Suprapubic skin (tissue), 3 donors: ENCODE data around the gene EIF5.

Source experiments
- EP300 ChIP-seq: sonication (generic); formaldehyde crosslinking; IDR thresholded peaks from one replicate; pipeline ENCODE4 v1.6.1; 2017; ENCODE audit warnings: antibody characterized with exemption
- POLR2A ChIP-seq, 2 donors: fragments of 450-650 bp; IDR thresholded peaks; one replicate each; pipeline ENCODE4 v1.6.1; 2017; ENCODE audit warnings: antibody characterized with exemption in 2 of 2, mild to moderate bottlenecking in 2 of 2, moderate library complexity in 2 of 2
- TF ChIP-seq, protein P1 (sequence below), 2 donors: fragments of 200-600 bp in 1 of 2; fragments of 450-650 bp in 1 of 2; sonication (generic) in 1 of 2; IDR thresholded peaks; one replicate each; pipeline ENCODE4 v1.5.1; 2016 to 2019; ENCODE audit warnings: antibody characterized with exemption in 2 of 2, mild to moderate bottlenecking in 1 of 2, moderate library complexity in 1 of 2

DNA sequence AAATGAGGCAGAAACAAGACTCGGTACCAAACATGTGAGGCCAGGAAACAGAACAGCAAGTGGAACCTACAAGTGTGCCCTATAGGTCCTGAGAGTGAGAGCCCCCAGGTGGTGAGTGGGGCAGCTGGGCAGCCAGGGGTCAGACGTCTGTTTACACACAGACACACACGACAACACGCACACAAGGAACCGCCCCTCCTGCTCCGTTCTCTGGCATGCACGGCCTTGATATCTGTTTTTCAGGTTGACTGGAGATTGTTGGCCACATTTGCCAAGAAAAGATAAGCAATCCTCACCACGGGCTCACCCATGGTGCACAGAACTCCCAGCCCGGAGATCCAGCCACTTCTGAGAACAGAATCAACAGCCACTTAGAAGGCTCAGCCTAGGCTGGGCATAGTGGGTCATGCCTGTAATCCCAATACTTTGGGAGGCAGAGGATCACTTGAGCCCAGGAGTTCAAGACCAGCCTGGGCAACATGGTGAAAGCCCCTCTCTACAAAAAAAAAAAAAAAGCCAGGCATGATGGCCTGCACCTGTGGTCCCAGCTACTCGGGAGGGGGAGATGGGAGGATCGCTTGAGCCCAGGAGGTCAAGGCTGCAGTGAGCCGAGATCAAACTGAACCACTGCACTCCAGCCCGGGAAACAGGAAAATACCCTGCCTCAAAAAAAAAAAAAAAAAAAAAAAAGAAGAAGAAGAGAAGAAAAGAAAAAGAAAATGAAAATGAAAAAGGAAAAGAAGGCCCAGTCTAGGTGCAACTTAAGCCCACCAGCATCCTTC, 19.4 kb upstream of the EIF5 start:
- TF ChIP-seq, protein P1, sequence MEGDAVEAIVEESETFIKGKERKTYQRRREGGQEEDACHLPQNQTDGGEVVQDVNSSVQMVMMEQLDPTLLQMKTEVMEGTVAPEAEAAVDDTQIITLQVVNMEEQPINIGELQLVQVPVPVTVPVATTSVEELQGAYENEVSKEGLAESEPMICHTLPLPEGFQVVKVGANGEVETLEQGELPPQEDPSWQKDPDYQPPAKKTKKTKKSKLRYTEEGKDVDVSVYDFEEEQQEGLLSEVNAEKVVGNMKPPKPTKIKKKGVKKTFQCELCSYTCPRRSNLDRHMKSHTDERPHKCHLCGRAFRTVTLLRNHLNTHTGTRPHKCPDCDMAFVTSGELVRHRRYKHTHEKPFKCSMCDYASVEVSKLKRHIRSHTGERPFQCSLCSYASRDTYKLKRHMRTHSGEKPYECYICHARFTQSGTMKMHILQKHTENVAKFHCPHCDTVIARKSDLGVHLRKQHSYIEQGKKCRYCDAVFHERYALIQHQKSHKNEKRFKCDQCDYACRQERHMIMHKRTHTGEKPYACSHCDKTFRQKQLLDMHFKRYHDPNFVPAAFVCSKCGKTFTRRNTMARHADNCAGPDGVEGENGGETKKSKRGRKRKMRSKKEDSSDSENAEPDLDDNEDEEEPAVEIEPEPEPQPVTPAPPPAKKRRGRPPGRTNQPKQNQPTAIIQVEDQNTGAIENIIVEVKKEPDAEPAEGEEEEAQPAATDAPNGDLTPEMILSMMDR (IDR thresholded peaks at IDR 0.05), result no peak
- TF ChIP-seq POLR2A (IDR thresholded peaks at IDR 0.05) (no peak), EP300 (no peak)
